Ovary (tissue), 9 donors: ENCODE results near the gene ADAMTSL3. TPM values are rescaled to one million over a fixed set of nuclear protein-coding genes. Genes with fewer than 3 reads are reported as not detected.

Experiments
- DNase-seq, 5 donors: peaks; one replicate each; pipeline ENCODE4 v3.0.0-alpha.2; 2019 to 2020
- H3K27ac ChIP-seq, 2 donors: fragments of 200-600 bp; one replicate each; pipeline versions ENCODE4 v1.5.1 to v1.8.0; 2019 to 2022
- H3K27me3 ChIP-seq: fragments of 200-600 bp; one replicate; pipeline ENCODE4 v1.8.0; 2022
- H3K36me3 ChIP-seq: fragments of 200-600 bp; sonication (generic); one replicate; pipeline ENCODE4 v1.5.1; 2019
- H3K4me1 ChIP-seq: one replicate; pipeline ENCODE4 v1.8.1; 2013; ENCODE audit warnings: mild to moderate bottlenecking, moderate library complexity; ENCODE audit not compliant: insufficient read depth
- H3K4me3 ChIP-seq: fragments of 200-600 bp; sonication (generic); one replicate; pipeline ENCODE4 v1.5.1; 2017
- H3K9me3 ChIP-seq, 2 donors: fragments of 200-600 bp in 1 of 2; sonication (generic) in 1 of 2; one replicate each; pipeline versions ENCODE4 v1.5.1 to v1.8.1; 2013 to 2019; ENCODE audit warnings: mild to moderate bottlenecking in 1 of 2, moderate library complexity in 1 of 2
- CTCF ChIP-seq, 3 donors: fragments of 450-650 bp in 2 of 3; fragments of 200-600 bp in 1 of 3; IDR thresholded peaks; one replicate each; pipeline versions ENCODE4 v1.5.1 to v1.8.0; 2016 to 2022; ENCODE audit warnings: antibody characterized with exemption in 3 of 3, mild to moderate bottlenecking in 1 of 3
- EP300 ChIP-seq: sonication (generic); formaldehyde crosslinking; IDR thresholded peaks from one replicate; pipeline ENCODE4 v1.6.1; 2017; ENCODE audit warnings: antibody characterized with exemption
- POLR2A ChIP-seq: fragments of 450-650 bp; IDR thresholded peaks from one replicate; pipeline ENCODE4 v1.6.1; 2017; ENCODE audit warnings: antibody characterized with exemption, mild to moderate bottlenecking, moderate library complexity
- WGBS, 3 donors: extraction: QIAGEN DNeasy Blood & Tissue Kit in 1 of 3; methylation state at CpG; one replicate each; pipeline versions ENCODE4 v1.1.5 to v1.1.7; 2013 to 2017; 5-methylcytosine and 5-hydroxymethylcytosine counted together
- intact Hi-C, 4 donors: fragments of 100-400 bp; cut with DNase I; formaldehyde crosslinking; loops; one replicate each; pipeline versions ENCODE4 v1.11.0 to v1.15.1; 2022 to 2023
- polyA plus RNA-seq, 2 donors: library from polyadenylated mRNA; stranded (reverse); fragments of 200-250 nt in 1 of 2; fragments of 350-450 nt in 1 of 2; fragmentation: Illumina TruSeq in 1 of 2; extraction: RNeasy Lipid Tissue Mini Kit (QIAGEN cat#74804) in 1 of 2; gene quantifications; one replicate each; pipeline ENCODE4 v1.2.3, GENCODE V29; 2013 to 2014
- total RNA-seq, 7 donors: library from RNA; depleted of rRNA in 2 of 7; stranded (reverse); fragments of >200 nt in 2 of 7; fragmentation: NEBNext Ultra II Directional in 3 of 7; extraction: Animal tissue kit (Norgen Biotek cat#: 25700) in 3 of 7; gene quantifications; one replicate each; pipeline versions ENCODE4 v1.1.0 to v1.2.4, GENCODE V29; 2016 to 2023
- donor health status: DM: no; HTN: no; CAD: no; lungs with moderate emphysema.
- donor health status: DM: no; HTN: no; CAD: no.
- donor health status: Bipolar disorder and iron deficiency.
- donor health status: DM: yes; HTN: yes; CAD: no.
- donor health status: DM: no; HTN: no; CAD: no.
- donor health status: DM: yes; HTN: yes; CAD: no.

Gene ADAMTSL3
- total and polyA plus RNA-seq, 9 donors: 0.96 to 9.0 (median 3.7) TPM

DNA sequence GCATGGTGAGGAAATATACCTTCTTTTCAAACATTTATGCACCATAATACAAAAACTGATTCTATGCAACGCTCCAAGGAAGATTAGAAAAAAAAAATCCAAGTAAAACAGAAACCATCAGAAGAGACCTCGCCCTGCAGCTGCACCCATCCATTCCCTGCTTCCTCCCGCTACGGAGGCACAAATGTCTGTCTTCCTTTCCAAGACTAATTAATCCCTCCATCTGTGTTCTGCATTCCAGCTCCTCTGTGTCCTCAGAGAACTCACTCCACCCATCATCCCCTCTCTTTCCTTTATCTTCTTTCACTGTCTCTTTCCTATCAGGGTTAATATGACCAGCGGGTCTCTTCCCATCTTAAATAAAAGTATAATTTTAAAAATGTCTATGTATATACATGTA lies 196.1 kb downstream of the ADAMTSL3 start:
- WGBS, 3 donors: 42 to 50% (median 46%) methylated on average over 5 of the region's 5 CpGs
- Histone ChIP-seq H3K9me3 (no peaks in the 10 kb centered on the region), H3K27me3 (no peaks in the 10 kb centered on the region), H3K4me1 (peaks cover 9% of the 10 kb centered on the region), H3K27ac (no peak overlapping the region), H3K36me3 (no peaks in the 10 kb centered on the region), H3K4me3 (no peak overlapping the region)
- intact Hi-C loops: no loop called here
- no peak for TF ChIP-seq CTCF (IDR thresholded peaks at IDR 0.05)
- no peak for TF ChIP-seq POLR2A
- TF ChIP-seq EP300: no peak
- no peak for DNase-seq

DNA sequence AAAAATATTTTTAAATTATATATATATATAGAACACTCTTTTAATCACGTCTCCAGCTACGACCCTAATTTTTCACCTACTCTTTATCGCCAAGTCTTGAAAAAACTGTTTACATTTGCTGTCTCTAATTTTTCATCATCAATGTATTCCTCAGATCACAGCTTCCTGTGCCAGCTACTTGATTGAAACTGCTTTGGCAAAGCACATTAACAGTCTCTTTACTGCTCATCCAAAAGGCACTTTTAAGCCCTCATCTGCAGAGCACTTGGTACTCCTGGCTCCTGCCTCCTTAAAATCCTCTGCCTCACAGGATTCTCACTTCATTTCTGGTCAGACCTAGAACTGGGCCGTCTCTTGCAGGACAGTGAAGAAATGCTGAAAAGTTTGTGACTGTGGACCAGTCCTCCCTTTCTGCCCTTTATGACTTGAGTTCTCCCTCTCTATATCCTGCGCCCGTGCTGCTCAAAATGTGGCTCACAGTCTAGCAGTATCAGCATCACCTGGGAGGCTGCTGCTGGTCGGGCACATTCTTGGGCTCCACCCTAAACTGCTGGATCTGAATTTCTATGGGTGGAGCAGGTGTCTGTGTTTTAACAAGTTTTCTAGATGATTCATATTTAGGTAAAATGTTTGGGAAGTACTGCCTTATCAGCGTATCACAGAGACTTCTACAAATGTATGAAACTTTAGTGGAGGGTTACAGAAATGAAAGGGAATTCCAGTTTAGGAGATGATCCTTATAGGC lies 196.8 kb downstream of the ADAMTSL3 start:
- TF ChIP-seq POLR2A (no peak), EP300 (no peak), CTCF (IDR thresholded peaks at IDR 0.05) (no peak)
- peaks cover 10% of the 10 kb centered on the region for H3K4me1 ChIP-seq
- WGBS, 3 donors: 67 to 81% (median 77%) methylated on average over 8 of the region's 8 CpGs

GRCh38 chr15:83853232-83853631 lies 199.3 kb downstream of the ADAMTSL3 start:
- H3K36me3 ChIP-seq: no peaks in the 10 kb centered on the region
- H3K27me3 ChIP-seq: no peaks in the 10 kb centered on the region
- no peak overlapping the region for H3K4me3 ChIP-seq
- 92 to 96% (median 93%) methylated on average over 1 of the region's 1 CpG for WGBS, 3 donors
- peaks cover 7% of the 10 kb centered on the region for H3K4me1 ChIP-seq
- no peak for TF ChIP-seq EP300
- TF ChIP-seq POLR2A: no peak
- TF ChIP-seq CTCF (IDR thresholded peaks at IDR 0.05): no peak
- DNase-seq: no peak
- intact Hi-C loops: no loop called here
- H3K27ac ChIP-seq: no peak overlapping the region
- no peaks in the 10 kb centered on the region for H3K9me3 ChIP-seq

More for the DNA sequence above, 196.8 kb downstream of the ADAMTSL3 start:
- H3K27me3 ChIP-seq: no peaks in the 10 kb centered on the region
- no peak overlapping the region for H3K4me3 ChIP-seq
- intact Hi-C loops: no loop called here
- DNase-seq: no peak
- H3K36me3 ChIP-seq: no peaks in the 10 kb centered on the region
- H3K27ac ChIP-seq: no peak overlapping the region
- no peaks in the 10 kb centered on the region for H3K9me3 ChIP-seq

DNA sequence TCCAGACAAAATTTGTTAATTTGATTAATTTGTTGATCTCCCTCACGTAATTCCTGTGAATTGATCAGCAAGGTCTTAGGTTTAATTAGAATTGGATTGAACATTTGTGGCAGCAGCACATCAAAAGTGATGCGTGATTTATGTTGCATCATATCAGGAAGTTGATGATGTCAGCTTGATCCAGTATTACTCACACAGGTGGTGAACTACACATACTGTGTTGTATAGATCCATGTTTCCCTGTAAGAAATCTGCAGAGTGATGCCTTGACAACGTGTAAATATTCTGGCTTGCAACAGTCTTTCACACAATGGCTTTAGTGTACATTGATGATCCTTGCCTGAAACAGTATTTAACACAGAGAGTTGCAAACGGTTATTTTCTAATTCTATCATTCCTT lies 200.4 kb downstream of the ADAMTSL3 start:
- H3K36me3 ChIP-seq: no peaks in the 10 kb centered on the region
- H3K4me1 ChIP-seq: peaks cover 12% of the 10 kb centered on the region
- no peak overlapping the region for H3K27ac ChIP-seq
- H3K4me3 ChIP-seq: no peak overlapping the region
- TF ChIP-seq POLR2A (no peak), CTCF (IDR thresholded peaks at IDR 0.05) (no peak), EP300 (no peak)
- intact Hi-C loops: no loop called here
- 71 to 82% (median 75%) methylated on average over 4 of the region's 4 CpGs for WGBS, 3 donors
- H3K9me3 ChIP-seq: no peaks in the 10 kb centered on the region
- H3K27me3 ChIP-seq: no peaks in the 10 kb centered on the region
- no peak for DNase-seq
